HG03135 (cell line): Measurements from ENCODE around the gene CDYL.

Experiments
- ATAC-seq: cut with Tn5 transposase; IDR thresholded peaks from one replicate; pipeline ENCODE4 v1.9.1; 2021; ENCODE audit warnings: mild to moderate bottlenecking, moderate library complexity; ENCODE audit not compliant: unreplicated experiment

The CDYL gene

DNA sequence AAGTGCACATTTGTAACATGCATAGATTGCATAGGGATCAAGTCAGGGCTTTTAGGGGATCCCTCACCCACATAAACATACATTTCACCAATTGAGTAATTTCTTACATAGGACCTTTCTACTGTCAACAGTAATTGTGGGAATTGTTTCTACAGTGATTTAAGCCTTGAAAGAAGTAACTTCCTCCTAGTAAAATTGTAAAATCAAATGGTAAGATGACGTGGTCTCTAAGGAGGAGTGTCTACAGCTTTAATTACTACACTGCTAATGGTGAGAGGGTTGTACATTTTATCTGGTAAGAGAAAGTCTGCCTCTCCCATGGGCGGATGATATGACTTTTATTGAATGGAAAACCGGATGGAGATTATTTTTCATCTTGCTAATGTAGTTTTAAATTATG lies 129.6 kb downstream of the CDYL start:
- no peak for ATAC-seq

DNA sequence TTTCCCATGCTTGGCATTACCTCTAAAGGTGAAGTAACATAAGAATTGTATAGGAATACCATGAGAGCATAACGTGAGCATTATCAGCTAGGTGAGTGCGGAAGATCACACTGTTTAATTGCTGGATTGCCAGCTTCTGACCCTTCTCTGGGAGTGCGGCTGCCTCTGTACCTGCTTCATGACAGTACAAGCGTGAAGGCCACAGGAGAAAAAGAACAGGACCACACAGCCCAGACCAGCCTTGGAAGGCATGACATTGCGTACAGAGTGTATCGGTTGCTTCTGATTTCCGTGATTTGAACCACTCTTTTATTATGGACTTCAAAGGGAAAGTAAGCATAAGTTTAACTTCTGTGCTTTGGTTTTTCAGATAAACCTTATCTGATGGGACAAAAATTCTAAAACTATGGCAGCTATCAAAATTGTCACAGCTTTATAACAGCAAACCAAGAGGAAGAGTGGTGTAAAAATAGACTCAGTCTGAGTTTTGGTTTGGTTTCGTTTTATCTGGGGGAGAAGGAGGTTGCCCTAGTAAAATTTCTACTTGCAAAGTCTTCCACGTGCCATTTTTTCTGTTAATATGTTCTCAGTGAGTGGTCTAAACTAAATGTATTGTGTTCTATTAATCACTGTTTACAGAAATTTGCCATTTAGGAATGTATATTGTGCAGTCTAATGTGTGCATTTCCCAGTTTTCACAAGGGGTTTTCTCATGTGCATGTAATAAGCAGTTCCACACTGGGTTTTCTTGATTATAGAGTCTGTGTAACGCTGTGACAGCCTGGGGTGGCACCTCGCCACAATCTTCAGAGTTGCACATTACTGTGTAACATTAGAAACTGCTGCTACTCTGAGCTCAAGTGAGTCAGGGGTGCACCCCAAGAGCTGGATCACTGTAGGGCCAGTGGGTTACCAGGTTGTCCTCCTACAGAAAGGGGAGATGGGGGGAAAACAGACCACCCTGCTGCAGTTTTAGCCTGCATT lies 130.4 kb downstream of the CDYL start:
- ATAC-seq: no peak

DNA sequence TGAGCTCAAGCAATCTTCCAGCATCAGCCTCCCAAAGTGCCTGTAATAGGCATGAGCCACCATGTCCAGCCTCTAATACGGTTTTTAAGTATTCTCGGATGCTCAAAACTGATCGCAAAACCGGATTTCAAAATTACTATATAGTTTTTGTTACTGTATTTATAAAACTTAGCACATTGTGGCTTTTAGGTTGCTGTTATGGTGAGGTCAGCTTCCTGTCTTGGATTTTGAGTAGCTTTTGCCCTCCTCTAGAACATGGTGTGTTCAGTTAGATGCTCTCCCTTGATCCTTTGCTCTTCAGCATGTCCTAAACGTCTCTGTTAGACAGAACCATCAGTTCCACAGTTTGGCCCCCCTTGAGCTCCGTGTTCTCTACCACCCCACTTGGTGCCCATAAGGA lies 131.4 kb downstream of the CDYL start:
- no peak for ATAC-seq

DNA sequence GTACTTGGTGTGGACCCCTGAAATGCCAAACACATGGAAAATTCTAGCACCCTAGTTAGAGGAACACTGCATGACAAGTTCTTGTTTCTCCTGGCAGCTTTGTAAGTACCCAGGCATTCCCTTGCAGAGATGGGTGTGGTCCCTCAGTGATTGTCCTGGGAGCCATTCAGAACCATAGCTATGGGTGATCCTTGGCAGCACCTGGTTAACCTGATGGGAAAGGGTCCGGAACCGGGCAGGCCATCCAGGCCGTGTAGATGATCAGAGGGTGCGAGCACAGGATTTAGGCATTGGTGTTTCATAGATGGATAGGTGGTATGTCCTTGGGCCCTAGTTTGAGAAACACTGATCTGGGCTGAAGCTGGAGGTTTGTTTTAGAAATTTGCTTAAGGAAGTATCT lies 131.9 kb downstream of the CDYL start:
- ATAC-seq: no peak

DNA sequence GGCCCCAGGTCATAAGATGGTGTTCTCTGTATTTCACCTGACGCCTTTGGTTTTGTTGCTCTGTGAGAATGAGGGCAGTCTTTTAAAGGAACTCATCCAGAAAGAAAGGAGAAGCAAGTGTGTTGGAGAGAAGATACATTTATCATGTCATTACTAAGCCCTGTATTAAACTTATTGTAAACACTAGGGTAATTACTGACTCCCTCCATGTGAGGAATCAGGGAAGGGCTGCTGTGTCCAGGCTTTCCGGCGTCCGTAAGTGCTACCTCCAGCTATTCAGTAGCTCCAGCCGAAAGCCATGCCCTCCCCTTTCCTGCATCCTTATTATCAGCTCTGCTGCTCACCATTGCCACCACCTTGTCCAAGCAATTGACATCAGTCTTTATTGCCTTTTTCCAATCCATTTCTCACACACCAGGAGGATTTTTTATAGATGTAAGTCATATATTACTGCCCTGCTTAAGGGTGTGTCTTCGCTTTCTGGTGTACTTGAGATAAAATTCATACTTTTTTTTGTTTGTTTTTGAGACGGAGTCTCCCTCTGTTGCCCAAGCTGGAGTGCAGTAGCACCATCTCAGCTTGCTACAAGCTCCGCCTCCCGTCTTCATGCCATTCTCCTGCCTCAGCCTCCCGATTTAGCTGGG lies 133.0 kb downstream of the CDYL start:
- ATAC-seq: no peak

DNA sequence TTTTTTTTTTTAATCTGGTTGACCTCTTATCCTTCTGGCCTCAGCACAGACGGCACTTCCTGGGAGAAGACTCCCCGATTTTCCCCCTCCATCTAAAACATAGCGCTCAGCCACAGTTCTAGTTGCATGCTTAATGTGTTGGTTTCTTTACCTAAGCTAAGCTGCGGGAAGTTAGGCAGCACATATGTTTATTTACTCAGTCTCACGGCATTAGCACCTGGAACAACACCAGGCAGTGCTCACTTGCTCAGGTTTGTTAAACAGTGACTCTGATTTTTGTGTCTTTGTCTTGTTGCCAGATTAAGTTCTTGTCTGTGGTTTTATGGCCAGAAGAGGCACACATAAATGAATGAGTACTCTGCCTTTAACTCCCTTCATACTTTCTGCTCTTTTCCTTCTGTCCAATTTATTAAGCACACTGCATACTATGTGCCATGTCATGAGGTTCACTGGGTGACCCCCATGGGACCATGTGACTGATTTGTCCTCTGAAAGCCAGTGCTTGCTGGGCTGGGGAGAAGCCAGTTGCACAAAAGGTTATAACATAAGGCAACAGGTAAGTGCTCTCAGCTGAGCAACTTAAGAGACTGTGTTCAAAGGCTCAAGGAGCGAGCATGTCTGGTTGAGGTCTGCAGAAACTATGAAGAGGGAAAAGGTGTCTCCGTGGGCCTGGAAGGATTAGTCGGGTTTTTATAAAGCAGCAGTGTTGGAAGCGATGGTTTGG lies 134.0 kb downstream of the CDYL start:
- no peak for ATAC-seq

DNA sequence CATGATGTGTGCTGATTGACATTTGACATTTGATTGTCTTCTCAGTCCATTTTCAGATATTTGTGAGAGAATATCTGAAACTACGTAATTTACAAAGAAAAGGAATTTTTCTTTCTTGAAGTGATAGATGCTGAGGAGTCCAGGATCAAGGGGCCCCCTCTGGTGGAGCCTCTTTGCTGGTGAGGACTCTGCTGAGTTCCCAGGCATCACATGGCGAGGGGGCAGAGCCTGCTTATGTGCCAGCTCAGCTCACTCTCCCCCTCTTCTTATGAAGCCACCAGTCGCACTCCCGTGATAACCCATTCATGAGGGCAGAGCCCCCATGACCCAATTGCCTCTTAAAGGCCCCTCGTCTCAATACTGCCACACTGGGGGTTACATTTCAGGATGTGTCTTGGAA lies 136.4 kb downstream of the CDYL start:
- no peak for ATAC-seq

DNA sequence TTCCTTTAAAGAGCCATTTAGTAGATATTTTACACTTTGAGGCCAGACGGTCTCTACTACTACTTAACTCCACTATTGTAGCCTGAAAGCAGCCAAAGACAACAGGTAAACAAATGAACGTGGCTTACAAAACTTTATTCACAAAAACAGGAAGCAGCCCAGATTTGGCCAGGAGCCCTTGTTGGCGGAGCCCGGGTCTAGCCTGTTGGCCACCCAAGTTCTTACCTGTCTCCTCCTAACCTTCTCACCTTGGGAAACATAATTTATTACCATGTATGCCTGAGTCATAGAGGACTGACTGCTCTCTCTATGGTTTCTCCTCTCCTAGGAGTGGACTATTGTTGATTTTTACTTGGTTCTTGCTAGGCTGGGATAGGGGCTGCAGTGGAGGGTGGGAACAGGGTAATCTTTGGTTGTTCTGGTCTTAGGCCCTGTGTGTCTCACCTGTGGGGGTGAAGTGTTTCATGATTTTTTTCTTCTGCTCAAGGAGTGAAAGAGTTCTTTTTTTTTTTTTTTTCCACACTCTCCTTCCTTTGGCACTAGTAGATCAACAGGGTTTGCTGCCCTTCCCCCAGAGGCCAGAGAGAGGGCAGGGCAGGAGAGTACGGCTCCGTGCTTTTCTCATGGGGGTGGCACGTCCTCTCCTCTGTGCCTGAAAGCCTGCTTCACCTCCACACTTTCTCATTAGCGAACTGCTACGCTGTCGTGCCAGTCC lies 137.7 kb downstream of the CDYL start:
- ATAC-seq: no peak

DNA sequence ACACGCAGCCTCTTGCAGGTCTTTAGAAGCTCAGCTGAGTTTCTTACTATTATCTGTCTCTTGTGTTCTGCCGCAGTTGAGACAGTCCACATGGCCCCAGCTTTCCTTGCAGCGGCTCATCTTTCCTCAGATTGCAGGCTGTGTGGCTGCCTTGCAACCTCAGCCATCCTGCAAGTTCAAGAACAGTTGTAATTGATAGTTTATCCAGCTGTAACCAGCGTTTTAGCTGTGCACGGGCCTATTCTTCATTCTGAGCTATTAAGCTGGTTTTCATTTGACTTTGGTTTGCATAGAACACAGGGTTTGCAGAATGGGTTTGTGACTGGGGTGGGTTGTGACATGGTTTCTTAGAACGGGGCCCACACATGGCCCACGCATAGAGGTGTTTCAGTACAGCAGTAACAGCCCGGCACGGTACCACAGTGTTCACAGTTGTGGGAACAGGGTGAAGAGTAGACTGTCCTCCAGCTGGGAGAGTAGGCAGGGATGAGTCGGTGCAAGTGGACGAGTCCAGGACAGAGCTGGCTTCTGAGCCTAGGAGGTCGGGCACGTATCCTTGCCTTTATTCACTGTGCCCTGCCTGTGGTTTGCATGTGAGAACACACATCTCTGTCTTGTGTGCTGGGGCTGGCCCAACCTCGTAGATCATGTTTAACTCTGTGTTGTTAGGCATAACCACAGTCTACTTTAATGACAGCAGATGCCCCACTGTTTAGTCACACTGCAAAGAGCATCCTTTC lies 138.4 kb downstream of the CDYL start:
- no peak for ATAC-seq

DNA sequence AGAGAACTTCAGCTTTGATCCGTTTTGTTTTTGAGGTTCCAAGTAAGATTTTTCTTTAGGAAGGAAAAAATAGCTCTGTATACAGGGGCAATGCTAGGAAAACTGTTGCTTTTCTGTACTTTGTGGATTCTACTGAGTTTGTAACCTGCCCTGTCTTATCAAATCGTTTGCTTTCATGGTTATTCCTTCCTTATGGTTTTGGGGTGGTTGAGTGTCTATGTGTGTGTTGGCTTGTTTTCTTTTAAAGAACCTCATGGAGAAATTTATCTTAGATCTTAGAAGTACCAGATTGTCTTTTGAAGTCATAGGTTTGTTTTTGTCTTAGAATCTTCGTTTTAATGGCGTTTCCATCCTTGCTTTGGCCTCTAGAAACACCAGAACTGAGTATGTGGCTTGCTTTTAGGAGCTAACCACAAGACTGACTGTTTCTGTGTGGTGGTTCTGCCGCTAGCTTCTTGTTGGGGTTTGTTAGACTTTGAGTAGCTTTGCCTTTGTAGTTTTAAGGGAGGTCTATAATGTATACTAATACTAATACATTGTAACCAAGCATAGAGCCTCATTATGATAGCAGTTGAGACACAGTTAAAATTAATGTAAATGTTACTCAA lies 140.9 kb downstream of the CDYL start:
- ATAC-seq: no peak

DNA sequence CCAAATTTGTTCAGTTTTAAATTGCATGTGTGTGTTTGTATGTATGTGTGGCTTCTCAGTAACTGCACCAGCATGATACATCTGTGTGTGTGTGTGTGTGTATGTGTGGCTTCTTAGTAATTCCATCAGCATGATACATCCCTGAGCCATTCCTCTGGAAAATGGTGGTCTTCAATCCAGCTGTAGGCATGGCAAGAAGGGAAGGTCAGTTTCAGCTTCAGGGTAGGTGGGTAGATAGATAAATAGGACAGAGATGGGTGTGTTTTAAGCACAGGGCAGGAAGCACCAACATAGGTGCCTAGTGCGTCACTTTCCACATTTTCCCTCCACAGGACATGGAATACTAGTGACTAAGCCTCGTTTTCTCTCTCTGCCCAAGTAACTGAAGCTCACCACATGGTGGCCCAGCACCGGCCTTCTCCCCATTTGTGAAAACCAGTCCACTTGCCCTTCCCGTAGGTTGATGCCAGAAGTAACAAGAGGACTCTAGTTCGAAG lies 144.8 kb downstream of the CDYL start:
- ATAC-seq: no peak

DNA sequence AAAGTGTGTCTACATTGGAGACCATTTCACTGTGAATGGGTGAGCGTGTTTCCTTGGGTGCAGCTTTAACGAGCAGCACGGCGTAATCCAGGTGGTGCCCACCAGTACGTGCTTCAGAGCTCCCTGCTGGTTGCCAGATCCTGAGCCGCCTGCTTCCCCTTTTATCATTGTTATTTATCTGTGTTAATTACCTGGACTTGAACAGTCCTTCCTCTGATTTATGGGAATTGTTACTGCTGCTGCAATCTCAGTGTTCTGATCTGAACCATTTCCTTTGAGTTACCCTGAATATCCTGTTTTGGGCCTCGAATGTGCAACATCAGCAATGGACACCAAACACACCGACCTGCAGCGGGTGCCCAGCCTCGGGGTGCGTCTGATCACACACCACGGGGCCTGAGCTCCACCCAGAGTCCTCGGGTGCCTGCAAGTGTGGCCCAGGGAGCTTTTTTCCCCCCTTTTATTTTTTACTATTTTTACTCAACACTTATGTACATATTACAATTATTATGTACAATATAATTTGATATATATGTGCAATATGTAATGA lies 146.4 kb downstream of the CDYL start:
- ATAC-seq: no peak

DNA sequence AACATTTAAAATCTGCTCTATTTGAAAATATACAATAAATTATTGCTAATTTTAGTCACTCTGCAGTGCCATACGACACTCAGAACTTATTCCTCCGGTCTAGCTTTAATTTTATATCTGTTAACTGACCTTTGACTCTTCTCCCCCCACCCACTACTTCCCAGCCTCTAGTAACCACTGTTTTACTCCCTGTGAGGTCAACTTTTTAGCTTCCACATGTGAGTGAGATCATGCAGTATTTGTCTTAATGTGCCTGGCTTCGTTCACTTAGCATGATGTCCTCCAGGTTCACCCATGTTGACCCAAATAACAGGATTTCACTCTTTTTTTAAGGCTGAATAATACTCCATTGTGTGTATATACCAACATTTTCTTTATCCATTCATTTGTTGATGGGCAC lies 146.9 kb downstream of the CDYL start:
- ATAC-seq: no peak

DNA sequence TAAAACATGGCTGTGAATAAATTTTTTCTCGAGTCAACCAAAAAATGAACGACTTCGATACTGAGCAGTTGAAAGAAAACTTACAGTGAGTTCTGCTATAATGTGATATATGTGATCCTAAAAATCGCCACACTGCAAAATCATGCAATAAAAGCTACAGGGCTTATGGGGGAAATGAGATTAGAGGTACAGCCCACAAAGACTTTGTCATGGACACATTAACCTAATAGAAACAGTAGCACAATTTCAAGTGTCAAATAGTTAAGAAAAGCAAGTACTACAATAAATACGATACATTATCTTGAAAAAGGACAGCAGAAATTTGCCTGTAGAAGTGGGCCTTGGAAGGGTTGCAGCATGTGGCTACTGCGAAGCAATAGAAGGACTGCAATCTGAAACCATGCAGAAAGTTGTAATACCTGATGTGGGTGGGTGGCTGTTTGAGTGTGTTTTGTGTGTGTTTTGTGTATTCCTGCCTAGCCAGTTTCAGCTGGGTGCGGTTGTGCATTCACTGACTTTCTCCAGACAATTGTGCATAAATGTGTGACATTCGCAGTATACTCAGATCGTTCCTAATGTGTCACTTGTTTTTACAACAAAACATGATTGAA lies 148.6 kb downstream of the CDYL start:
- ATAC-seq: no peak

DNA sequence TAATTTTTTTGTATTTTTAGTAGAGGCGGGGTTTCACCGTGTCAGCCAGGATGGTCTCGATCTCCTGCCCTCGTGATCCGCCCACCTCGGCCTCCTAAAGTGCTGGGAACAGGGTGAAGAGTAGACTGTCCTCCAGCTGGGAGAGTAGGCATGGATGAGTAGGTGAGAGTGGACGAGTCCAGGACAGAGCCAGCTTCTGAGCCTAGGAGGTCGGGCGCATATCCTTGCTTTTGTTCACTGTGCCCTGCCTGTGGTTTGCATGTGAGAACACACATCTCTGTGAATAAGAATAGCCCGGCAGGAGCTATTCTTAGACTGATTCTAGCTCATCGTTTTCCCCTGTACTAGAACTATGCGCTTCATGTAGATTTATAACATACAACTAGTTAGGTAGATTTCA lies 149.4 kb downstream of the CDYL start:
- no peak for ATAC-seq

DNA sequence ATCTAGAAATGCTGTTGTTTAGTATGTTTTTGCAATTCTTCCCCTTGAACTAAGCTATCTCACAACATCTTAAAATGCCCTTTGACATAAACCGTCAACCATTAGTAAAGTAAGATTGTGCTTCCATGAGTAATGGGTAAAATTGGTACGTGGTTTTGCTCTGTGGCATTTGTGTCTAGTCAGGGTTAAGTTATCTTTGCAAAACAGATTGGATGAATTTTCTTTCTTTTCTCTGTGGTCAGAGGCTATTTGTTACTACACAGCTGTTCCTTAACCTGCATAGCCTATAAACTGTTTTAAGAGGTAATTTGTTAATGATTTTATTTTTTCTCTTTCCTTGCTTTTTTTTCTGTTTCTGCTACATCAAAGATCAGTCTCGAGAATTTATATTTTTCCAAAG lies 152.2 kb downstream of the CDYL start:
- ATAC-seq: no peak

DNA sequence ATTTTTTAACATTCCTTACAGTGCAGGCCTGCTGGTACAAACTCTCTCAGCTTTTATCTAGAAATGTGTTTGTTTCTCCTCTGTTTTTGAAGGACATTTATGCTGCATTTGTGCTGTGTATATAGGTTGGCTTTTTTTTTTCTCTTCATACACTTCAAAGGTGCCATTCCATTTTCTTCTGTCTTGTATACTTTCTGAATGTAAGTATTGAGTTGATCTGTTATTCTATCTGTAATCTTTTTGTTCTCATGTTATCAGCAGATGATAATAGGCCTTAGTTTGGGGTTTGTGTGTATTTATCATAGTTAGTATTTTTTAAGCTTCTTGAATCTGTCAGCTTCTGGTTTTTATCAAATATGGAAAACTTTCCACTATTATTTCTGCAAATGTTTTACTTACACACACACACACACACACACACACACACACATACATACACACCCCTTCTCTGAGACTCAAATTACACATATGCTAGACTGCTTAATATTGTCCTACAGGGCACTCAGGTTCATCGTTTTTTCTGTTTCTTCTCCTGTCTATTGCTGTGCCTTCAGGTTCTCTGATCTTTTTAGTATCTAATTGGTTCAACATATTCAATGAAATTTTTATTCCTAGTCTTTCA lies 153.0 kb downstream of the CDYL start:
- no peak for ATAC-seq

DNA sequence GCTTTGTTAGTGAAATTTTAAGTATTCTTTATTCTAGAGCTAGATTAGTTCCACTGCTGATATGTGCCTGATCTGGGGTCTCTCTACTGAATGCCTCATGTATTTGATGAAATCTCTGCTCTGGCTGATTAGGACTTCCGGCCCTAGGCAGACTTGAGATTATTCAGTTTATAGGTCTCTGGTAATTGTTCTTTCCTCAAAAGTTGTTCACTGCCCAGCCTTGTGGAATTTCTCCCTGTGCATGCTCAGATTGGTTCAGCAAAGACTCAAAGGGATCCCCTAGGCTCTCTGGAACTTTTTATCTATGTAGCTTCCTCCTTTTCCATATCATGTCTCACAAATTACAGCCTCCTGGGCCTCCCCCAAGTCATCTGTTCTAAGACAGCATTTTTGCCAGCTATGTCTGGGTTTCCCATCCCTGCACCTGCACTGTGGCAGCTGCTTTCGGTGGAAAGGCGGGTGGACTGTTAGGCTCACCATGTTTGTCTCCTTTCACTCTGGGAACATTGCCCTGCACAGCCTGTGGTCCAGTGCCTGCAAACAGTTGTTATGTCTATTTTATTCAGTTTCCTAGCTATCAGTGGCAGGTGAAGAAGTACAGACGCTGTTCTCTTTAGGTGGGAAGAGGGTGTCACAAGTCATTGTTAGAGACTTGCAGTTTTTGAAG lies 154.0 kb downstream of the CDYL start:
- no peak for ATAC-seq
